Pons (tissue), 1 donor: ENCODE measurements around the gene PIEZO2.
A peak's percentile ranks its signal among the peaks of the same experiment; 100 is the strongest.

Source experiments
- DNase-seq: peaks from one replicate; pipeline ENCODE4 v3.0.0-alpha.2; 2016; ENCODE audit warnings: low spot score

PIEZO2 gene

GRCh38 chr18:11112286-11112685 is 37.1 kb downstream of the PIEZO2 start:
- DNase-seq, result no peak

DNA sequence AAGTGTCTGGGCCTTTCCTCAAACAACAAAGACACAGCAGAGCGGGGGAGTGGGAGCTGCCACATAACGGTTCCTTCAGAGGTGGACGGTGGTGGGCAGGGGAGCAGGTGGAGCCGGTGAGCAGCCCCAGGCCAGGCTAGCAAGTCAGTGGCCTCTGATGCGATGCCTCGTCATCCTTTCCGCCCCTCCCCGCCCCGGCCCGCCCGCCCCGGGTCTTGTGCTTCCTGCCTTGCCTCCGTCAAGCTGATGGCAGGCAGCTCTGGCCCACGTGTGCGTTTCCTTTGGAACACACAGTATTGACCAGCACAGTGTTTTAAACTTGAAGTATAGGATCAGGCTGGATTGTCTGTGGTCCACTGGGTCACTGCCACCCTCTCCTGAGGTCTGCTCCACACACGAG is 38.9 kb downstream of the PIEZO2 start:
- DNase-seq, result no peak

DNA sequence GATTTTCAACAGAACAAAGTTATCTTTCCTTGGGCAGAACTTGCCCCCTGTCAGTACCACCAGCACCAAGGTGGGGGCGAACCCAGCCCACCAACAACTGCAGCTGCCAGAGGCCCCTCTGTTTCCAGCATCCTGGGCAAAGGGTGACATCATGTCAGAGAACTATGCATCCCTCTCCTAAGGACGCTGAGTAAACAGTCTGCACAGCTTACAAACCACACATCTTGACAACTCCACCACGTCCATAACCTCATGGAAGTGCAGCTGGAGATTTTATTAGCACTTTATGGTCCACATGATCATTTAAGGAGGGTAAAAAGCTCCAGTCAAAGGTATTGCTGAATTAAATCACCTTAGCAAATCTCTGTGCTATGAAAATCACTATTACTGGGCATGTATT is 40.4 kb downstream of the PIEZO2 start:
- DNase-seq, result no peak

DNA sequence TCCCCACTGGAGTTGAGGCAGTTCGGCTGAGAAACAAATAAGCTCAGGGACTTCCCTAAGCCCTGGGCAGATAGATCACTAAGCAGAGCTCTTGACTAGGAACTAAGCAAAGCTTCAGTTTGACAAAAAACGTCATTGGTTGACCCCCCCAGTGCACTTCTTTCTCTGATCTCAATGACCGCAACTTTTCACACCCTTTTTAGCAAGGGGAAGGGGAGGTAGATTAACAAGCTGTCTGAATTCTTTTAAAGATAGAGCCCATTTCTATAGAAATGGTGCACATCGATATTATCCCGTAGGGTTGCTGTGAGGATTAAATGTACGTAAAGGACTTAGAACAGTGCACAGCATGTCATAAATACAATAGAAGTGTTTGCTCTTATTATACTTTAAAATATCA is 42.5 kb downstream of the PIEZO2 start:
- DNase-seq, result no peak

DNA sequence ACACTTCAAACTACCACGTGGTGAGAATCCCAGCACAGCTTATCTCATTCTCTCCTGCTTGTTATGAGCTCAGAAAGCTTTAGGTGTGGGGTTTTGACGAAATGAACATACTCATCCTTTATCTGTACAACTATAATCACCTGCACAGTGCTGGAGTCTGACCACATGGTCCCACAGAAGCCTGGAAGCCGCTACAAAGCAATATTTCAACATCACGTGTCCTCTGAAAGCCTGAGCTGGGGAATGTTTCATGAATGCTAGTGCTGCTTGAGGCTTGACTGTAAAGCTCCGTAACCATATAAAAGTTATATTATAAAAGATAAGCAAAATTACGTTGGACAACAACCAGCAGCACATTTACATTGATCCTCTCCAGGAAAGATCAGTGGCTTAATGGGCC is 43.9 kb downstream of the PIEZO2 start:
- no peak for DNase-seq

DNA sequence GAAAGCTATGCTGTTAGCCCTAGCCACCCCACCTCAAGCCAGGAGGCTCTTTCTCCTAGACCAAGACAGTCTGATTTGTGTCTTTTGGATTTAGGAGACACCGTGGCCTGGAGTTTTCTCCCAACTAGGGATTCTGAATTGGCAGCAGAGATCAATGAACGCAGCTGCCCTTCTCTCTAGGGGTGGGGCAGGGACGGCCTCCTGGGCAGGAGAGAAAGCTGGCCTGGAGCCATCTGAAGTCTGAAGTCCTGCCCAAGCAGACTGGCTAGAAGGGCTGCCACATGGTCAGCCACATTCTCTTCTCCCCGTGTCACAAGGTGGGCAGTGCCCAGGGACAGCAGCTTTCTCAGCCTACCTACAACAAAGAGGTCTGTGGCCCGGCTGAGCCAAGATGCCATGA is 45.1 kb downstream of the PIEZO2 start:
- no peak for DNase-seq

DNA sequence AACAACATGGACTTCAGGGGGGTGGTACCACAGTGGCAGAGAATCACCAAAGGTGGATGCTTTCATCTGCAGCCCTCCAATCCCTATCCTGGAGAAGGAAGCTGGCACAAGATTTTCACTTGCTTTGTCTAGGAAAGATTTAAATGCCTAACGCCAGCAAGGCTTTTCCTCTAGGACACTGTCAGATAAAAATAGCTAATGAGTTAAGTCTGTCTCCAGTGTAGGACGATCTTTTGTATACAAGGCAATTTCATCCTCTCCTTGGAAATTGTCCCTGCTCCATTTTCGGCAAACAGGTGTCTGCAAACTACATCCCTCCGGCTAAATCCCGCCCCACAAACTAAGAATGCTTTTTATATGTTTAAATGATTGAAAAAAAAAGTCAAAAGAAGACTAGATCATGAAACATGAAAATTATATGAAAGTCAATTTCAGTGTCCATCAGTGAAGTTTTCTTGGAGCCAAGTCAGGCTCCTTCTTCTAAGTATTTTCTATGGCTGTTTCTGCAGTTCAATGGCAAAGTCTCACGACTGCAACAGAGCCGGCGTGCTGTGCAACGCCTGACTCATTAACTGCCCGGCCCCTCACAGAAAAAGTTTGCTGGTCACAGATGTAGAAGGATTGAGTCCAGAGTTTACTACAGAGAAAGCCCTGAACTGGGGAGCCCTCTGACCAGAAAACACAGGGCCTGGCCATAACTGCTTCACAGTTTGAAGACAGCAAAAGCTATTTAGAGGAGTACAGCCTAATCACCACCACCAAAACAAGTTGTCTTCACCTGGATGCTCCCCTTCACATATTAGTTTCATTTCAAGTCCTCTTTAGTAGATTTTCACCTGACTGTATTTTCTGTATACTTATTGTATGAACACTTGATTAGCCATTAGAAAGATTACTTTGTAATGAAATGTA is 52.3 kb downstream of the PIEZO2 start:
- DNase-seq, result no peak

- DNase-seq, result no peak
Observed at GRCh38 chr18:11096411-11096810, 53.0 kb downstream of the PIEZO2 start.

- DNase-seq, result no peak
Observed at GRCh38 chr18:11095674-11096293, 53.6 kb downstream of the PIEZO2 start.

DNA sequence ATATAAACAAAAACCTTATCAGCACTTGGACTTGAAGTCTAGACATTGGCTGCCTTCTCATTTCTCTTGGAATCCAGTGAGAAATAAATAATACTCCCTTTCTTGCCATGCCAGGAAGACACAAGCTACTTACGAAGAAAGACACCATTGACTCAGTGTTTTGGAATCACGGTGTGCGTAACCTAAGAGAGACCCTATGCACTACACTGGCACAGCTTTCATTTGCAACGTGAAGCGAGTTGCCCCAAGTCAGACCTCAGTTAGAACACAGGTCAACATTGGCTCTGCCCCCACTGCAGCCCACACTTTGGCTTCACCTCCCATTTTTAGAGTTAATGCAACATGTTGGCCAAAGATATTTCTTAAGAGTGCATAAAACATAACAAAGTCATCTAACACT is 54.2 kb downstream of the PIEZO2 start:
- DNase-seq, result no peak

DNA sequence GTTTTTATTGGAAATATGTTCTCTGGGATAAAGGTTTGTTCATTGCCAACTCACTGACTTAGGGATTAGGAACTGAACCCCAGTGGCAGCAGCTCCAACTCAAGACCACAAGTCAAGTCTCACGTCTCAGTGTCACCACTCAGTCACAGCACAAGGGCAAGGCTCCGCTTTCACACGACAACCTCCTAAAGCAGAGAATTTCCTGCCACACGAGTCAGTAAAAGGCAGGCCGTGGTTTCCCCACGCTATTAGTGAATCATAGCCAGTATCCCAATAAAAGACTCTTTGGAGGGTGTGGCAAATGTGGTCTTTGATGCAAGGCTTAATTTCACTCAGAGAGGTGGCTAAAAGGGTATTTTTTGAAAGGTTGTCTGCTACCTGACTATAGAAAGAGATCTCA is 57.6 kb downstream of the PIEZO2 start:
- DNase-seq, result no peak

DNA sequence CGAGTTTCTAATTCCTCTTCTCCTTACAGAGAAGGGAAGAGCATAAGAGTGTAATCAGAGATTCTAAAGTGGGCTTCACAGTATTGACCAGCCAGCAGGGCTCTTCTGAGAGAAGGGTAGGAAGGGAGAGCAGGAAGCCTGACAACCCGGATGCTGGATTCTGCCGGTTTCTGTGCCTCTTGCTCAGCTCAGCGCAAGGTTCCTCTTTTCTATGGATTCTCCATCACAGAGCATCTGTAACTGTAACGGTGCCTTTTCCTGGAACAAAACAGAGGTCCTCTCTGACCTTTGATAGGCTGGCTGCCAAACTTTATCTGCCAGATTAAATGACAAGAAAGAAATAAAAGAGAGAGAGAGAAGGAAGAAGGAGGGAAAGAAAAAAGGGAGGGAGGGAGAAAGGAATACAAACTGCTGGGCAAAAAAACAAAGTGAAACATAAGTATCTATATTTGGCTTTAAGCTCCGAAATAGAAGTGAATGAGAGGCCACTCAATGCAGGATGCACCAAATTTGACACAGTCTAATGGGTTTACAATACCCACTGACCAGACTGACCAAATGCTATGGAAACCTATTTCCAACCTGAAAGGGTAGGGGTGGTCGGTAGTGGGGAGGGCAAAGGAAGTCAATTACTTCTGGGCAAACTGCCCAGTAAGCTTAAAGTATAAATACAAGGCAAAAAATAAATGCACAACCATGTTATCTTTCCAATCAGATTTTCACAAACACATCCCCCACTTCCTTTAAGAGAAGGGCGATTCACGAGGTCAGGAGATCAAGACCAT is 59.2 kb downstream of the PIEZO2 start:
- no peak for DNase-seq

DNA sequence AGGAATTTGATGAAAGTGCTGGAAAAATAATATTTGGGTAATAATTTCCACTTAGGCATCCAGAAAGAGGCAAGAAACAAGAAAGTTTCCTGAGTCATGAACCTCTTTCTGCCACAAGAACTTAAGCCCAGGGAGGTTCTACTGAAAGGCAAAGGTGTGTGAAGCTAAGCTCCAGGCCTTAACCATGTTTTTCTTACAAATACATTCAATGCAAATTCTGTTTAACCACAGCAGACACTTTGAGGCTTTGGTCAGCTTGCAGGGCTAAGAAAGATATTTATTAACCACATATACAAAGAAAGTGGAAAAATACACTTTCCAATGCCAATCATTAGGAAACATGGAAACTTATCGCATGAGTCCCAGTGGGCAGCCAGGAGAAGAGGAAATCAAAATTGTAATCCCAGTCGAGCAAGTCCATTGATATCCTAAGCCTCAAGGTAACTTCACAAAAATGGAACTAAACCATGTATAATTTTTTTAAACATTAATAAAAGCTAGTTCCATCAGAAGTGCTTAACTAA is 68.3 kb downstream of the PIEZO2 start:
- DNase-seq, result no peak

DNA sequence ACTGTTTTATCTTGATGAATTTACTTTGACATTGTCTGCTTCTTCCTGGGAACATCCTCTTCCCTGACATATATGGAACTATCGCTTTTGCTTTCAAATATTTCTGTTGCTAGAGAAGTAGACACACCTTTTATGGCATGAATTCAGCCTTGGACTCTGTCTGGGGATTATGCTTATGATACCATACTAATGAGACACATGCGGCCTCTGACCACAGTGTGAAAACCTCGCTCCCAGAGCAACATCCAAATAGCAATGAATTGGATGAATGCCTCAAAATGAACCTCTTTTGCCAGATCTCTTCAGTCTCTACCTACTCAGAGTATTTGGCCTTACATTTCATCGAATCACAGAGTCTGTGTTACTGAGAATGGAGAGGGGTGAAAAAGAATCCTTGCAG is 70.9 kb downstream of the PIEZO2 start:
- DNase-seq, result no peak

- DNase-seq, result no peak
Observed at GRCh38 chr18:11077548-11078187, 71.7 kb downstream of the PIEZO2 start.

DNA sequence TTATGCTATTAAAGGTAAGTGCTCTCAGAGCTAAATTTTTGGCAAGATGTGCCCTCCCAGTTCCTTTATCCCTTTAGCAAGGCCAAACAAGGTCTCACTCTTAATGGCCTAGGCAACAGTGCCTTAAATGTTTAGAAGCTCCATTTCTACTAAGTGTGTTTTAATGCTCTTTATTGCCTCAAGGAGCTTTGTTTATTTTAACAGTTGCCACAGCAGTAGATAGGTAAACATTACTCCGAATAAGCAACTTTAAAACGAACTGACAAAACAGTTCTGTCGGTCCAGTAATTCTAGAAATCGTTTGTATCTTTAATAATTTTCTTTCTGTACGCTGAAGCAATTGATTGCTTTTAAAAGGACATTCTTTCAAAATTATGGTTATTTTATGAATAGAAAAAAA is 74.5 kb downstream of the PIEZO2 start:
- DNase-seq, result no peak

GRCh38 chr18:11073971-11074370 is 75.4 kb downstream of the PIEZO2 start:
- no peak for DNase-seq

DNA sequence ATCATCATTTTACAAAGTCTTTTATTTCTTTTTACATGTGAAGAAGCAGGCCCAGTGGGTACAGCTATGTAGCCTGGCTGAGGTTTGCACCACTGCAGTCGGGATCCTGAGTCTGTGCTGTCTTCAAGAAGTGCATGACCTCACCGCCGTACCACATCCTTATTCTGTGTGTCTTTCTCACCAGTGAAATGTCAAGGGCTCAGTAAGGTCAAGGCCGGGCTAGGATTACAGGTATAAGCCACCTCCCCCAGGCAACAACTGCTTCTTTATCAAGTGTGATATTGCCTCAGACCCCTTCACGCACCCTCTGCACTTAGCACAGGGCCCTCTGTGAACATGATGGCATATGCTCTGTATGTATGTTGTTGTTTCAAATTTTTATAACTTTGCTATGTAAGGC is 76.7 kb downstream of the PIEZO2 start:
- no peak for DNase-seq

- DNase-seq, result peak; percentile 73
Observed at GRCh38 chr18:11071300-11071699, 78.1 kb downstream of the PIEZO2 start.

DNA sequence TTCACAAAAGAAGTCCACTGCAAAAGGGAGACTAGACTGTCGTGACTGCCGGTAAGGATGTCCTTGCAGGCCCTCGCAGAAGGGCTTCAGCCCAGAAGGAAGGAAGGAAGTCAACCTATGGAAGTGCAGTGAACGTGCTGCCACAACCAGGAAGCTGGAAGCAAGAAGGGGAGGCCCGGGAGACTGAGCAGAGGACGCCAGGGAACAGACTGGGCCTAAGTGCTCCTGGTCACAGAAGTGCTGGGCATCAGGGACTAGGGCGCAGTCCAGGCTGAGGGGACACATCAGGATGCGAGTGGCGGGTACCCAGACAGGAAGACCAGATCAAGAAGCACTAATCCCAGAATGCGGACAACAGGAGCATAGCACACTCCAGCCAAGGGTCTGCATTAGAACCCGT is 78.8 kb downstream of the PIEZO2 start:
- DNase-seq, result no peak

- no peak for DNase-seq
Observed at GRCh38 chr18:11066038-11066437, 83.3 kb downstream of the PIEZO2 start.
